Fibroblast of upper back skin (primary cell): Measurements from ENCODE around the gene RBM33.
"Not testable (repeated sequence)": the region's sequence is repeated elsewhere in the genome, so short reads cannot be mapped to it uniquely, and the experiment has no call there.

Experiments used
- DNase-seq: peaks from one replicate; pipeline ENCODE4 v3.0.0-alpha.2; 2013

RBM33 gene

DNA sequence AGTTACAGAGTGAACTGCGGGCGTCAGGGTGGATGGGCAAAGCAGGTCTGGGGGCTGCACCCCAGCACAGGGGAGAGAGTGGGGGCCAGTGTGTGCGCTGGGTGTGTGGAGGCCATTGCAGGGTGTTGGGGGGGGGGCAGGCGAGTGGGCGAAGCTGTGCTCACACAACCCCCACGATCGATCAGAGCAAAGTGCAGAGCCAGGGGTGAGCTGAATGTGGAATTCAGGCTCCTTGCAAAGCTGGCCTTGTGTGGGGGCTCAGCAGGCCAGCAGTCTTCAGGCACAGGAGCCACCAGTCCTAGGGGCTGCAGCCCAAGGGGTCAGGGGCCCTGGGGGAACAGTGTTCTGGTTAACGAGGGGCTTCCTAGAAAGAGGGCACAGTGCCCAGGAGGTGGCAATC lies 168.7 kb downstream of the RBM33 start:
- DNase-seq, result no peak

DNA sequence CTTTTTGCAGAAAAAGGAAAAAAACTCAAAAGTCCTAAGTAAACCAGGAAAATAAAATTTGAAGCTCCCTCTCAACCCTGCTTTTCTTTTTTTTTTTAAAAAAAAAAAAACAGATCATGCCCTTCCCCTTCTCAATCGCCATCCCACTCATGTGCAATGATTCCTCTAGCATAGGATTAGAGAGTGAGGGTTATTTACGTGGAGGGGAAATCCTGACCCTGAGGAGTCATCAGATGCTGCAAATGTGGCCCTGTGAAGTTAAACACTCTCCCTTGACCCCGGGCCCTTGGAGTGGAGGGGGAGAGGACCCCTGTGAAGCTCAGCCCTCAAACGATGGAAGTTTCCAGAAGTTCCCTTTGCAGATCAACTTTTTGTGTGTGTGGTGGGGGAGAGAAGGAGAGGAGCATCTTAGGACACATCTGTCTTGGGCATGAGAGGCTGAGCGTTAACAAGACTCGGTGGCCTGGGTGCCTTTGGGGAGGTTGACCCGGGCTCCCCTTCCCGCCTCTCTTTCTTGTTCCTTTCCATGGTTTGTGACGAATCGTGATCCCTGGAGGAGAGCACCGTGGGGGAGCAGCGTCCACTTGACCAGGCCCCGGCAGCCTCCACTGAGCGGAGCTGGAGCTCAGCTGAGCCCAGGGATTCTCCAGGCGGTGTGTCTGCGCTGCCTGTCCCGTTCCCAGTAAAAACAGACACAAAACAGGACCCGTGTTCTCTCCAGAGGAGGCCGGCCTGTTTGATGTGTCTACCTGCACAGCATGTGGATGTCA lies 169.3 kb downstream of the RBM33 start:
- no peak for DNase-seq

DNA sequence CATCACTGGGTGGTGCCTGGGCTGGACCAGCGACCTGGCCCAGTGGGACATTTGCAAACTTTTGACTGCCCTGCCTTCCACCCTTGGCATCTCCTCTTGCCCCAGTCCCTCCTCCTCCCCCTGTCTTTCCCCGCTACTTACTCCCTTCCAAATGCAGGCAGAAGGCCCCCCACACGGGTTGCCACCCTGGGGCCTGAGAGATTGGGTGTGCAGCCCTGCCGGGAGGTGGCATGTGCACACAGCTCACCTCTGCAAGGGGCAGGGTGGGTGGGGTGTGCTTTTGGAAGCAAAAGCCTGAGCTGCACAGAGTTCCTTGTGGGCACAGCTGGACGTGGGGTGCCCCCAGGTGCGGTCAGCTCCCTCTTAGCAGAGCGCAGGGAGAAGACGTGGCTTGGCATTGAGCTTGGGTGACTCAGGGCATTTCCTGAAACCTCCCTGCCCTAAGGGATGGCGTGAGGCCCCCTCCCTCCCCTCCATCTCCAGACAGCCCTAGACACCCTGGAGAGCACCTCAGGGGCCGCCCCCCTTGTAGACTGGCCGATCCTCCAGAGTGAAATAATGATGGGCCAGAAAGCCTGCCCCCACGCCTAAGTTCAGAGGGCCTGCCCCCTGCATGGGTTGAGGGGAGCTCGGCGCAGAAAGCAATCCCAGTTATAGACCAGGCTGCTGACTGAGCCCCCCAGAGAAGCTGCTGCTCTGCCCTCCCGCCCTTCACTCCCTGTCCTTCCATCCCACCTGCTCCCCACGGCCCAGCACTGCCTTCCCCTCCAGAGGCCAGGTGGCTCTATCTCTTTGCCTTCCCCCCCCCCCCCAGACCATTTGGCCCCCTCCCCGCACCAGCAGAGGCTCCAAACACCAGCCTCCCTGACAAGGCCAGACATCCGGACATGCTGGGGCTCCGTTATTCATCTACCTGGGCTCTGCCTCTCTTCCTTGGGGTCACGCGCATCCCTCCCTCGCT lies 170.1 kb downstream of the RBM33 start:
- DNase-seq, result no peak

DNA sequence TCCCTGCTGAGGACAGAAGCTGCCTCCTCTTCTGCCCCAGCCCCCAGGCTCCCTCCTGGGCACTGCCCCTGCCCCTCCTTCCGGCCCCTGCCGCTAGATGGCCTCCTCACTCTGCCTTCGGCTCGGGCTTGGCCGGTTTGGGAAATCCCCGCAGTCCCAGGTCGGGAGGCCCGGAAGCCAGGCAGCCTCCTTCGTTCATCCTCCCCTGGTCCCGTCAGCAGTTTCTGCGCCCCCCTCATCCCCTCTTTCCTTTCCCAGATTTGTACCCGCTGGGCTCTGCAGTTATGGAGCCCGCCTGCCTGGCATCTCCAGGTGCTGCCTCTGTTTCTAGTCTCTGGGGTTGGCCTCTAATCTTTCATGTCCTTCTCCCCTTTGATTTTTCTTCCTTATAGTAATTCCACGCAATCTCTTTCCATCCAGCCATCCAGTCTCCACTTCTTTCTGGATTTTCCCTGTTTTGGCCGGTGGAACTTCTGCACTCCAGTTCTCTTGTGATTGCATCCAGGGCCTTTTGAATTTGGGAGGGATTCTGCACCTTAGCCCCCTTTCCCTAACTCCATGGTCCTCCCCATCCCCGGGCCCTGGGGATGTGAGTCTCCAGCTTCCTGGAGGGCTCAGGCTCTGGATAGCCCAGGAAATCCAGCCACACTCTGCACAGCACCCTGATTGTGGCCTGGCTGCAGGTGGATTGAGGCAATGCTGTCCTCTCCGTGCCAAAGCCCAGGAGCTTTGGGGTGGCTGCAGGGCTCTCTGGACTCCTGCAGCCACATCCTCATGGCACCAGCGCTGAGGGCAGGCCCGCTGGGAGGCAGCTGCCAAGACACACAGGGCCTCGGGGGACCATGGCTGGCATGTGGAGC lies 171.1 kb downstream of the RBM33 start:
- DNase-seq, result peak; percentile 20

DNA sequence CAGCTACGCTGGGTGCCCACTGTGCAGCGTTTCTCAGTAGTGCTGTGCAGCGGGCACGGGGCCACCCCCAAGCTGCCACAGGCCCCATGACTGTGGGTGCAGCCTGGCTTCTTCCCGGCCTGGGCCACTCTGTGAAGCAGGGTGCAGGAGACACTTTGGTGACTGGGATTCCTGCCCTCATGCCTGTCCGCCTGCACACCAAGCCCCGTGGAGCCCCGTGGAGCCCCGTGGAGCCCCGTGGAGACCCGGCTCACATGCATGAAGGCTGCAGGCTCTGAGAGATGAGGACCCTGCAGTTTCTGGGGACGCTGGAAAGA lies 171.7 kb downstream of the RBM33 start:
- DNase-seq, result no peak

DNA sequence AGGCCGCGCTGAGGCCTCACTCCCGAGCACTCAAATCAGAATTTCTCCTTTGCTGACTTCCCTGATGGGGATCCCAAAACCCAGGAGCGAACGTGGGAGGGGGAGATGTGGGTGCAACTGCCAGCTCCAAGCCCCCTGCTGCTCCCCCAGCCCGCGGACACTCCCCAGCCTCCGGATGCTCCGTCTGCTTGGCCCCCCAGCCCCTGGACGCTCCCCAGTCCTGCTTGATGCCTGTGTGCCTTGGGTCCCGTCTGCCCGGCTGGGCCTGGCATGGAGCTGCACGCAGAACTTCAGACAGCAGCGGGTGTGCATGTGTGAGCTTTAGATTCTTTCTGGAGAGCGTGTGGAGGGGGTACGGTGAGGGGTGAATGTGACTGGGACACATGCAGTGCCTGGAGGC lies 172.5 kb downstream of the RBM33 start:
- DNase-seq, result no peak

DNA sequence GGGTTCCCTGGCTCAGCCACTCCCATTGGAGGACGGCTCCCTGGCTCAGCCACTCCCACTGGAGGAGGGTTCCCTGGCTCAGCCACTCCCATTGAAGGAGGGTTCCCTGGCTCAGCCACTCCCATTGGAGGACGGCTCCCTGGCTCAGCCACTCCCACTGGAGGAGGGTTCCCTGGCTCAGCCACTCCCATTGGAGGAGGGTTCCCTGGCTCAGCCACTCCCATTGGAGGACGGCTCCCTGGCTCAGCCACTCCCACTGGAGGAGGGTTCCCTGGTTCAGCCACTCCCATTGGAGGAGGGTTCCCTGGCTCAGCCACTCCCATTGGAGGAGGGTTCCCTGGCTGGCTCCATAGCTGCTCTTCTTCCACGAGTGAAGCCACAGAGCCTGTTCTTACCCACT lies 173.1 kb downstream of the RBM33 start:
- DNase-seq, result not testable (repeated sequence)

DNA sequence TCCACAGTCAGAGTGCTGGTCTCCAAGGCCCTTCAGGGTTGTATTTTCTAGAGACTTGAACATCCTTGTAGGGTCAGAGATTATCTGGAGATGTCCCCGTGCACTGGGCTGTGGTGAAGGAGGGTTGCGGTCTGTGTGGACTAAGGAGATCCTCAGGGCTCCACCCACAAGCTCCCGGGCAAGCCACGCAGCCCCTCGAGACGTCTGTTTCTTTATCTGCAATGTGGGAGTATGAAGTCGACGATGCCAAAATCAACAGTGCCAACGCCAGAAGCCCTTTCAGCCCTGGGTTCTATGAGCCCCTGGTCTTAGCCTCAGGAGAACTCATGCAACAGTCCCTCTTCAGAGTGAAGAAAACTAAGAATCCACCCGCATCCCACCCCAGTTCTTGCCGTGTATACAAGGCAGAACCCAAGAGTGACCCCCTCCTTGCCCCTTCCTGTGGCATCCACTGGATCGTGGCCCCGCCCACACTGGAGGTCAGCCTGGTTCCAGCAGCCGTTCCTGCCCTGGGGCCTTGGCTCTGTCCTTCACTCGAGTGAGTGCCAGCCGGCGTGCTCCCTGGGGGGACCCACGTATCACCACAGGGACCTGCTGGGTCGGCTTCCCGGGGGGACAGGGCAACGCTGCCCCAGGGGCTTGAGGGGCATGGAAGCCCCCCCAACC lies 173.8 kb downstream of the RBM33 start:
- no peak for DNase-seq

DNA sequence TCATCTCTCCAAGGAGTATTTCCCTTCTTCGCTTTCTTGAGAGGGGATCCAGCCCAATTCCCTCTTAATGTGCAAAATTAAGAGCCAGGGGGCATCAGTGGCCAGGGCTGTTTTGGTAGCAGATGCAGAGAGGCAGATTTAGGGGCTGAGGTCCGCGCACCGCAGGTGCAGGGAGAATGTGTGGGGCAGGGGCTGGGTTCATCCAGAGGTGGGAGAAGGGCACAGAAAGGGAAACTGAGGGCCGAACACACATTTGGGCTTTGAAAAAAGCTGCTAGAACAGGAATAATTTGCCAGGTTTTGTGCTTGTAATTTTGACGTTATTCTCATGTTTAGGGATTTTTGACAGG lies 174.3 kb downstream of the RBM33 start:
- no peak for DNase-seq

DNA sequence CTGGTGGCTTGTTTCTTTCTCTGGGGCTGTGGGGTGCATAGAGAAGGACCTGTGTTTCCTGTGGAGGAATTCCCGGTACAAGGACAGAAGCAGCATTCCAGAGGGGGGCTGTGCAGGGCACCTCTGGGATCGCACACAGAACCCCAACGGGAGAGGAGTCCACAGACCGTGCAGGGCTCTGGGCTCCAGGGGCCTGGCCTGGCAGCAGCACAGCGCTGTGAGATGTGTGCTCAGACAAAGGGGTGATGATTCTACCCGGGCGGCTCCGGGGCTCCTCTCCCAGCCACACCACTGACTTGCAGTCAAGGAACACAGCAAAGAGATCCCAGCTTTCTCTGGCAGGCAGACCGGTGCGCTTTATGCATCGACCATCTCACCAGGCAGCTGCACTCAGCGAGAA lies 174.7 kb downstream of the RBM33 start:
- no peak for DNase-seq

DNA sequence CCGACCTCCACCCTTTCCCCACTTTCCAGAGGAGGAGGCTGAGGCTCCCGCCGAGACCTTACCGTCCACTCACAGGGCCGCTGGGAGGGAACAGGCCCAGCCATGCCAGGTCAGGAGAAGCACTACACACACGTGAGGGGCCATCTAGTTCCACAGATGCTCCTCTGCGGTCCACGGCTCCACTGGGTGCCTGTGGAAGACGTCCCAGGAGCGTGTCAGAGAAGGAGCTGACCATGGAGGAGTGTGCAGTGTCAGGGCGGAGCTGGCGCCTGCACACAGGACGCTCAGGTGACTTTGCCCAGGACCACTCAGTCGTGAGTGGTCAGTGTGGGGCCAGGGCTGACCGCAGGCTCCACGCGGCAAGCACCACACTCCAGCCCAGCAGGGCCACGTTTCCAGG lies 175.8 kb downstream of the RBM33 start:
- no peak for DNase-seq

DNA sequence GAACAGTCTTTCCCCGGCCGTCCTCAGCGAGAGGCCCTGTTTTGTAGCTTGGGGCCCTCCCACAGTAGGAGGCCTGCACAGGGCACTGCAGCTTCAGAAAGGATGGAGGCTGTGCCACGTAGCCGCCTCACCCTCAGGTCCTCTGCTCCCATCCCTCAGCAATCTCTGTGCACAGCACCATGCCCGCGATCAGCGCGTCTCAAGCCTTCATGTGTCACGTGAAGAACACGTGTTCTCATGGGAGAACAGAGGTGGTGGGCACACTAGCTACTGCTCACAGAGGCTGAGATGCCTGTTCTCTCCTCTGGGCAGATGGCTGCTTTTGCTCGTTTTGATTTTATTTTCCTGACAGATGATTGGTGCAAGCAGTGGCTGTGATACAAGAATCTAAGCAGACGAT lies 176.3 kb downstream of the RBM33 start:
- no peak for DNase-seq

DNA sequence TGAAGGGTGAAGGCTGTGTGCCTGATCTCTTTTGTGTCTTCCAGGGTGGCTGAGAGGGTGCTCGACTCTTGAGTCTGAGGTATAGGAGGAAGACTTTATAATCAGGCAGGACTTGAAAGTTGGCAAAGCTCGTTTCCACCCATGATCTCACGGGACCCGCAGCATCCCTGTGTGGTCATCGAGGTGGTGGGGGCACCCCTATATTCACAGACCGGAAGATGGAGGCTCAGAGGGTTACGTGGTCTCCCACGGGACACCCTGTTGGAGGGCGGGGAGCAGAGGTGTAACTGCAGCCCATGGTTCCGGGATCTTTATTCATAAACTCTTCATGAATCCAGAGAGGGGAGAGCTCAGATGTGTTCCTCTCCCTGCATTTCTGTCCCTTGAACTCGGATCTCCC lies 177.4 kb downstream of the RBM33 start:
- no peak for DNase-seq

DNA sequence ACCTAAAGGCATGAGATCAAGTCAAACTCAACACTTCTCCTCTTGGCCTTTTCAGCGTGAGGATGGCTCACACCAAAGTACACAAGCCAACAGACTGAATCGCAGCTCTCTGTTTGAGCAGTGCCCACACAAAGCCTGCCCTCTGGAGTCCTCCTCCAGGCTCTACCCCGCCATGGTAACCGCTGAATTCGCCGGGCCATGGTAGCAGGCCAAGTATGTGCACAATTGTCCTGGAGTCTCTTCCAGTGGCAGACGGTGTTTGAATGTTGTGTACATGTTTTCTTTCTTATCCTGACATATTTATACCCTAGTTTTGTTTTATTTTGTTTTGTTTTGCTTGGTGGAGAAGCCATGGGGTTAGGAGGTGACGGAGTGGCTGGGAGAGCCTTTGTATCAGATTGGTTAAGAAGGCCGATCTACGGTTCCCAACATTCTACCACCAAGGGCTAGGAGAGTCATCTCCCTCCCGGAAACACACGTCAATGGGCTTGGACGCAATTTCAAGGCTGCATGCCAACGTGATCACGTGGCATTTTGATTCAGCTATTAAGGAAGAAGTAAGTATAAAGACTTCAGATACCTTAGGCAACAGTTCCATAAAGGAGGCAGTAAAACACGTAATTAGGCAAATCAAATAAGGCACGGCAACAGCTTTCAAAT lies 179.9 kb downstream of the RBM33 start:
- DNase-seq, result no peak

DNA sequence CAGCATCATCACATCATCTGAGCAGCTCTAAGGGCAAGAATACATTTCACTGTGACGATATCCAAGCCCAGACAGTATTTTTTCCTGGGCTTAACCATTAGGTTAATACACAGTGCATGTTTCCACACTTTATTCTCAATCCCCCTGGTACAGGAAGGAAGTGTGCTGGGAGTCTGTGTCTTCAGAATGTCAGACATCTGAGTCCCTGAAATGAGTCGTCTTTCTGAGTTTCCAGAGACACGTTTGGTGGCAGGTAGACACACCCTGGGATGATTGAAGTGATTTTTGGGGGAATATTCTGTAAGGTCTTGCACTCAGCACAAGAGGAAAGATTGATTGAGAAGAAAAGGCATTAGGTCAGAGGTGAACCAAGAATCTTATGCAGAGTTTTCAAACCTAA lies 180.9 kb downstream of the RBM33 start:
- DNase-seq, result no peak

DNA sequence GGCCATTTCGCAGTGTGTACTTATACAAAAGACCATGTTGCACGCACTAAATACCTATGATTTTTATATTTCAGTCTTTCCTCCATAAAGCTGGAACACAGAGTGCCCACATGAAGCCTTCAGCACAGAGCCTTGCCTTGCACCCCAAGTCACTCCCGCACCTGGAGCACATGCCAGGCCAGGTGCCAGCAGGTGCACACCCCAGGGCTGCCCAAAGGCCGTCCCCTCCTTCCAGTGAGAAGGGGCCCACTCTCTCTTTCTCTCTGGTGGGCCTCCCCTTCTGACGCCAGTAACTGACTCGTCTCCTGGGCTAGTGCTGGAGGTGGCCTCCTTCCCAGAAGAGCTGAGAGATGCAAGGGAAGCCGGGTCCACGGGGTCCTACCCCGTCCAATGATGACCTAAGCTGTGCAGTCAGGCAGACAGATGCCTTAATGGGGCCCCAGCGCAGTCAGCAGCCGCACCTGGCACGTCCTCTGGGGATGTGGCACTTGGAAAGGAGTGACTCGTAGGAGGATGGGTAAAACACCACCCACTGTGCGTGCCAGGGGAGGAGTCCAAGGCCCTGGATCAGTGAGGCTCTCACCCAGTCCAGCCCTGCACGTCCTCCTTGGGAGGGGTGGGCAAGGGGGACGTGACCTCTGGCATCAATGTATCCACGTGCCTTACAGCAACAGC lies 185.5 kb downstream of the RBM33 start:
- DNase-seq, result no peak
